GM12878 (cell line): Measurements from ENCODE around the gene NOD2. TPM values are rescaled to one million over a fixed set of nuclear protein-coding genes. Genes with fewer than 3 reads are reported as not detected.

ENCODE experiments used
- BACH1 ChIP-seq: fragments of 450-650 bp; IDR thresholded peaks from 2 replicates; pipeline ENCODE4 v1.6.1; 2017; ENCODE audit warnings: mild to moderate bottlenecking, borderline replicate concordance
- CEBPB ChIP-seq, 2 experiments: fragments of 150-350 bp in 1 of 2; IDR thresholded peaks; 2 replicates each; pipeline ENCODE4 v1.6.1; 2012 to 2014; ENCODE audit warnings: low read depth in 2 of 2, low read length in 2 of 2, borderline replicate concordance in 1 of 2, inconsistent platforms in 1 of 2
- FOS ChIP-seq: IDR thresholded peaks from 3 replicates; pipeline ENCODE4 v1.6.1; 2011; ENCODE audit warnings: borderline replicate concordance; ENCODE audit not compliant: insufficient read length; ENCODE audit errors: extremely low read depth
- HCFC1 ChIP-seq: fragments of 150-350 bp; IDR thresholded peaks from 2 replicates; pipeline ENCODE4 v1.6.1; 2014; ENCODE audit warnings: low read length
- KLF5 ChIP-seq: fragments of 450-650 bp; IDR thresholded peaks from 2 replicates; pipeline ENCODE4 v1.6.1; 2014; ENCODE audit warnings: mild to moderate bottlenecking; ENCODE audit not compliant: partially characterized antibody
- LARP7 ChIP-seq: fragments of 450-650 bp; IDR thresholded peaks from 2 replicates; pipeline ENCODE4 v1.6.1; 2017; ENCODE audit warnings: mild to moderate bottlenecking
- MEF2B ChIP-seq: fragments of 450-650 bp; IDR thresholded peaks from 2 replicates; pipeline ENCODE4 v1.6.1; 2018; ENCODE audit warnings: mild to moderate bottlenecking, moderate library complexity; ENCODE audit not compliant: partially characterized antibody, poor library complexity, severe bottlenecking
- MYB ChIP-seq: fragments of 150-350 bp; IDR thresholded peaks from 2 replicates; pipeline ENCODE4 v1.6.1; 2014; ENCODE audit warnings: mild to moderate bottlenecking, low read depth, low read length, borderline replicate concordance
- POLR2A ChIP-seq: IDR thresholded peaks from 2 replicates; pipeline ENCODE4 v1.6.1; 2011; ENCODE audit warnings: low read depth, mild to moderate bottlenecking, low read length
- TAF1 ChIP-seq: IDR thresholded peaks from 2 replicates; pipeline ENCODE4 v1.6.1; 2011; ENCODE audit warnings: mild to moderate bottlenecking, low read depth, low read length, borderline replicate concordance
- YBX1 ChIP-seq: fragments of 450-650 bp; IDR thresholded peaks from 2 replicates; pipeline ENCODE4 v1.6.1; 2016; ENCODE audit warnings: antibody characterized with exemption
- polyA plus RNA-seq, 11 experiments: library from polyadenylated mRNA; depleted of rRNA in 4 of 11; unstranded in 6 of 11; stranded (reverse) in 5 of 11; fragments of >200 nt; fragmentation: Nextera tagmentation in 4 of 11; fragmentation: Illumina TruSeq in 1 of 11; extraction: Ambion mirVana in 4 of 11; extraction: Trizol in 1 of 11; gene quantifications; 1 replicate in 1 of 11; 2 replicates in 10 of 11; pipeline versions ENCODE4 v1.2.1 to v1.2.3, GENCODE V29; 2011 to 2016; ENCODE audit warnings: inconsistent platforms in 2 of 11, missing spikeins in 2 of 11, low read depth in 1 of 11
- total RNA-seq, 4 experiments: library from RNA; depleted of rRNA in 3 of 4; stranded (reverse); fragments of >200 nt in 3 of 4; fragmentation: Illumina TruSeq in 1 of 4; extraction: Trizol in 1 of 4; gene quantifications; 2 replicates each; pipeline versions ENCODE4 v1.2.1 to v1.2.3, GENCODE V29; 2013 to 2021
- TF ChIP-seq, protein P1 (sequence below): IDR thresholded peaks from 2 replicates; pipeline ENCODE4 v1.6.1; 2011; ENCODE audit warnings: mild to moderate bottlenecking, low read depth, low read length, moderate library complexity; ENCODE audit not compliant: insufficient replicate concordance
- TF ChIP-seq, protein P2 (sequence below): fragments of 450-650 bp; IDR thresholded peaks from 2 replicates; pipeline ENCODE4 v1.6.1; 2016; ENCODE audit warnings: mild to moderate bottlenecking
- TF ChIP-seq, protein P3 (sequence below): fragments of 450-650 bp; formaldehyde crosslinking; IDR thresholded peaks from 2 replicates; pipeline ENCODE4 v1.4.0; 2020; ENCODE audit warnings: mild to moderate bottlenecking, moderate library complexity
- TF ChIP-seq, protein P4 (sequence below): fragments of 450-650 bp; IDR thresholded peaks from 2 replicates; pipeline ENCODE4 v1.6.1; 2017; ENCODE audit warnings: antibody characterized with exemption, mild to moderate bottlenecking, moderate library complexity
- TF ChIP-seq, protein P5 (sequence below): fragments of 450-650 bp; IDR thresholded peaks from 2 replicates; pipeline ENCODE4 v1.6.1; 2017; ENCODE audit warnings: borderline replicate concordance

NOD2 gene
- total and polyA plus RNA-seq, 10 of the 15 experiments (the other 5 are each of a cell fraction or from before 2014, with no cell fraction given), result 1.0 to 18.6 (median 6.7) TPM

DNA sequence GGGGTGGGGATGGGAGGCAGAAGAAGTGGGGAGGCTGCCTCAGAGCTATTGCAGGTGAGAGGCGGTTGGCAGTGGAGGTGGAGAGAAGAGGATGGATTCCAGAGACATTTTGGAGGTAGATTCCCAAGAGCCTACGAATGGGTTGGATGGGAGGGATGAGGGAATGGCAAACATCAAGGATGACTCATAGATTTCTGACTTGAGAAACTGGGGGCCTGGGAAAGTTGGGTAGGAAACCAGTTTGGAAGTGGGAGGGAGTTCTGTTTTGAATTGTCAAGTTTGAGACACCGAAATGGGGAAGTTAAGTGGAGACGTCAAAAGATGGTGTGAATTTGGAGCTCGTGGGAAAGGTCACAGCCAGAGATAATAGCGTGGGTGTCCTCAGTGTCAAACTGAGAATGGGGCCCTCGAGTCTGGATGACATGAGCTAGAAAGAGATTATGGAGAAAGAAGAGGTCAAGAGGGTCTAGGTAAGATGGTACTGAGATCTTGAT lies 42.3 kb downstream of the NOD2 start (continued):
- TF ChIP-seq, protein P1, sequence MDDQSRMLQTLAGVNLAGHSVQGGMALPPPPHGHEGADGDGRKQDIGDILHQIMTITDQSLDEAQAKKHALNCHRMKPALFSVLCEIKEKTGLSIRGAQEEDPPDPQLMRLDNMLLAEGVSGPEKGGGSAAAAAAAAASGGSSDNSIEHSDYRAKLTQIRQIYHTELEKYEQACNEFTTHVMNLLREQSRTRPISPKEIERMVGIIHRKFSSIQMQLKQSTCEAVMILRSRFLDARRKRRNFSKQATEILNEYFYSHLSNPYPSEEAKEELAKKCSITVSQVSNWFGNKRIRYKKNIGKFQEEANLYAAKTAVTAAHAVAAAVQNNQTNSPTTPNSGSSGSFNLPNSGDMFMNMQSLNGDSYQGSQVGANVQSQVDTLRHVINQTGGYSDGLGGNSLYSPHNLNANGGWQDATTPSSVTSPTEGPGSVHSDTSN, result no peak
- TF ChIP-seq KLF5 (no peak), LARP7 (no peak), MEF2B (peak; percentile 81), CEBPB (IDR thresholded peaks at IDR 0.05; ENCODE audit: borderline replicate concordance in 1 of 2, low read depth in 2 of 2, low read length in 2 of 2) (no peak), YBX1 (no peak), MYB (no peak), TAF1 (no peak), BACH1 (peak; percentile 77; the same call in 1 of the 2 replicates), HCFC1 (no peak), FOS (no peak), POLR2A (no peak)
- TF ChIP-seq, protein P2, sequence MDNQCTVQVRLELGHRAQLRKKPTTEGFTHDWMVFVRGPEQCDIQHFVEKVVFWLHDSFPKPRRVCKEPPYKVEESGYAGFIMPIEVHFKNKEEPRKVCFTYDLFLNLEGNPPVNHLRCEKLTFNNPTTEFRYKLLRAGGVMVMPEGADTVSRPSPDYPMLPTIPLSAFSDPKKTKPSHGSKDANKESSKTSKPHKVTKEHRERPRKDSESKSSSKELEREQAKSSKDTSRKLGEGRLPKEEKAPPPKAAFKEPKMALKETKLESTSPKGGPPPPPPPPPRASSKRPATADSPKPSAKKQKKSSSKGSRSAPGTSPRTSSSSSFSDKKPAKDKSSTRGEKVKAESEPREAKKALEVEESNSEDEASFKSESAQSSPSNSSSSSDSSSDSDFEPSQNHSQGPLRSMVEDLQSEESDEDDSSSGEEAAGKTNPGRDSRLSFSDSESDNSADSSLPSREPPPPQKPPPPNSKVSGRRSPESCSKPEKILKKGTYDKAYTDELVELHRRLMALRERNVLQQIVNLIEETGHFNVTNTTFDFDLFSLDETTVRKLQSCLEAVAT, result peak; percentile 75
- TF ChIP-seq, protein P3, sequence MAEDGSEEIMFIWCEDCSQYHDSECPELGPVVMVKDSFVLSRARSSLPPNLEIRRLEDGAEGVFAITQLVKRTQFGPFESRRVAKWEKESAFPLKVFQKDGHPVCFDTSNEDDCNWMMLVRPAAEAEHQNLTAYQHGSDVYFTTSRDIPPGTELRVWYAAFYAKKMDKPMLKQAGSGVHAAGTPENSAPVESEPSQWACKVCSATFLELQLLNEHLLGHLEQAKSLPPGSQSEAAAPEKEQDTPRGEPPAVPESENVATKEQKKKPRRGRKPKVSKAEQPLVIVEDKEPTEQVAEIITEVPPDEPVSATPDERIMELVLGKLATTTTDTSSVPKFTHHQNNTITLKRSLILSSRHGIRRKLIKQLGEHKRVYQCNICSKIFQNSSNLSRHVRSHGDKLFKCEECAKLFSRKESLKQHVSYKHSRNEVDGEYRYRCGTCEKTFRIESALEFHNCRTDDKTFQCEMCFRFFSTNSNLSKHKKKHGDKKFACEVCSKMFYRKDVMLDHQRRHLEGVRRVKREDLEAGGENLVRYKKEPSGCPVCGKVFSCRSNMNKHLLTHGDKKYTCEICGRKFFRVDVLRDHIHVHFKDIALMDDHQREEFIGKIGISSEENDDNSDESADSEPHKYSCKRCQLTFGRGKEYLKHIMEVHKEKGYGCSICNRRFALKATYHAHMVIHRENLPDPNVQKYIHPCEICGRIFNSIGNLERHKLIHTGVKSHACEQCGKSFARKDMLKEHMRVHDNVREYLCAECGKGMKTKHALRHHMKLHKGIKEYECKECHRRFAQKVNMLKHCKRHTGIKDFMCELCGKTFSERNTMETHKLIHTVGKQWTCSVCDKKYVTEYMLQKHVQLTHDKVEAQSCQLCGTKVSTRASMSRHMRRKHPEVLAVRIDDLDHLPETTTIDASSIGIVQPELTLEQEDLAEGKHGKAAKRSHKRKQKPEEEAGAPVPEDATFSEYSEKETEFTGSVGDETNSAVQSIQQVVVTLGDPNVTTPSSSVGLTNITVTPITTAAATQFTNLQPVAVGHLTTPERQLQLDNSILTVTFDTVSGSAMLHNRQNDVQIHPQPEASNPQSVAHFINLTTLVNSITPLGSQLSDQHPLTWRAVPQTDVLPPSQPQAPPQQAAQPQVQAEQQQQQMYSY, result no peak
- TF ChIP-seq, protein P4, sequence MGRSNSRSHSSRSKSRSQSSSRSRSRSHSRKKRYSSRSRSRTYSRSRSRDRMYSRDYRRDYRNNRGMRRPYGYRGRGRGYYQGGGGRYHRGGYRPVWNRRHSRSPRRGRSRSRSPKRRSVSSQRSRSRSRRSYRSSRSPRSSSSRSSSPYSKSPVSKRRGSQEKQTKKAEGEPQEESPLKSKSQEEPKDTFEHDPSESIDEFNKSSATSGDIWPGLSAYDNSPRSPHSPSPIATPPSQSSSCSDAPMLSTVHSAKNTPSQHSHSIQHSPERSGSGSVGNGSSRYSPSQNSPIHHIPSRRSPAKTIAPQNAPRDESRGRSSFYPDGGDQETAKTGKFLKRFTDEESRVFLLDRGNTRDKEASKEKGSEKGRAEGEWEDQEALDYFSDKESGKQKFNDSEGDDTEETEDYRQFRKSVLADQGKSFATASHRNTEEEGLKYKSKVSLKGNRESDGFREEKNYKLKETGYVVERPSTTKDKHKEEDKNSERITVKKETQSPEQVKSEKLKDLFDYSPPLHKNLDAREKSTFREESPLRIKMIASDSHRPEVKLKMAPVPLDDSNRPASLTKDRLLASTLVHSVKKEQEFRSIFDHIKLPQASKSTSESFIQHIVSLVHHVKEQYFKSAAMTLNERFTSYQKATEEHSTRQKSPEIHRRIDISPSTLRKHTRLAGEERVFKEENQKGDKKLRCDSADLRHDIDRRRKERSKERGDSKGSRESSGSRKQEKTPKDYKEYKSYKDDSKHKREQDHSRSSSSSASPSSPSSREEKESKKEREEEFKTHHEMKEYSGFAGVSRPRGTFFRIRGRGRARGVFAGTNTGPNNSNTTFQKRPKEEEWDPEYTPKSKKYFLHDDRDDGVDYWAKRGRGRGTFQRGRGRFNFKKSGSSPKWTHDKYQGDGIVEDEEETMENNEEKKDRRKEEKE, result no peak
- TF ChIP-seq, protein P5, sequence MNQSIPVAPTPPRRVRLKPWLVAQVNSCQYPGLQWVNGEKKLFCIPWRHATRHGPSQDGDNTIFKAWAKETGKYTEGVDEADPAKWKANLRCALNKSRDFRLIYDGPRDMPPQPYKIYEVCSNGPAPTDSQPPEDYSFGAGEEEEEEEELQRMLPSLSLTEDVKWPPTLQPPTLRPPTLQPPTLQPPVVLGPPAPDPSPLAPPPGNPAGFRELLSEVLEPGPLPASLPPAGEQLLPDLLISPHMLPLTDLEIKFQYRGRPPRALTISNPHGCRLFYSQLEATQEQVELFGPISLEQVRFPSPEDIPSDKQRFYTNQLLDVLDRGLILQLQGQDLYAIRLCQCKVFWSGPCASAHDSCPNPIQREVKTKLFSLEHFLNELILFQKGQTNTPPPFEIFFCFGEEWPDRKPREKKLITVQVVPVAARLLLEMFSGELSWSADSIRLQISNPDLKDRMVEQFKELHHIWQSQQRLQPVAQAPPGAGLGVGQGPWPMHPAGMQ, result no peak
